SJCRH30 (cell line): ENCODE results near the gene ATPAF2. TPM values are rescaled to one million over a fixed set of nuclear protein-coding genes. Genes with fewer than 3 reads are reported as not detected.

Source experiments
- DNase-seq, 2 experiments: peaks; one replicate each; pipeline ENCODE4 v3.0.0-alpha.2; 2015 to 2020
- H3K27ac ChIP-seq: fragments of 250-450 bp; sonication (Bioruptor Pico); 2 replicates; pipeline ENCODE4 v1.5.1; 2020; ENCODE audit warnings: mild to moderate bottlenecking, moderate library complexity
- H3K27me3 ChIP-seq: fragments of 250-450 bp; sonication (Bioruptor Pico); 2 replicates; pipeline ENCODE4 v1.5.1; 2020; ENCODE audit warnings: mild to moderate bottlenecking, moderate library complexity
- H3K36me3 ChIP-seq: fragments of 250-450 bp; sonication (Bioruptor Pico); 2 replicates; pipeline ENCODE4 v1.5.1; 2020; ENCODE audit warnings: mild to moderate bottlenecking, moderate library complexity
- H3K4me1 ChIP-seq: fragments of 250-450 bp; sonication (Bioruptor Pico); 2 replicates; pipeline ENCODE4 v1.5.1; 2020; ENCODE audit warnings: mild to moderate bottlenecking, moderate library complexity
- H3K4me3 ChIP-seq: fragments of 250-450 bp; sonication (Bioruptor Pico); 2 replicates; pipeline ENCODE4 v1.5.1; 2020; ENCODE audit warnings: mild to moderate bottlenecking, moderate library complexity
- H3K9me3 ChIP-seq: fragments of 250-450 bp; sonication (Bioruptor Pico); replicated peaks from 2 replicates; pipeline ENCODE4 v1.5.1; 2020; ENCODE audit warnings: mild to moderate bottlenecking, moderate library complexity
- total RNA-seq: library from RNA; depleted of rRNA; stranded (reverse); fragments of >200 nt; shearing (Covaris generic); gene quantifications from 2 replicates; pipeline ENCODE4 v1.2.3, GENCODE V29; 2014

Gene ATPAF2
- total RNA-seq, 1 experiment from 2014 or later: 58.3 TPM

- no peak overlapping the region for H3K27ac ChIP-seq
- H3K4me1 ChIP-seq: no peaks in the 10 kb centered on the region
- no peaks in the 10 kb centered on the region for H3K9me3 ChIP-seq
- H3K27me3 ChIP-seq: no peaks in the 10 kb centered on the region
- no peak for DNase-seq
- peaks cover 65% of the 10 kb centered on the region for H3K36me3 ChIP-seq
- H3K4me3 ChIP-seq: no peak overlapping the region
Observed at GRCh38 chr17:18055597-18055996, 16.6 kb upstream of the ATPAF2 start.

DNA sequence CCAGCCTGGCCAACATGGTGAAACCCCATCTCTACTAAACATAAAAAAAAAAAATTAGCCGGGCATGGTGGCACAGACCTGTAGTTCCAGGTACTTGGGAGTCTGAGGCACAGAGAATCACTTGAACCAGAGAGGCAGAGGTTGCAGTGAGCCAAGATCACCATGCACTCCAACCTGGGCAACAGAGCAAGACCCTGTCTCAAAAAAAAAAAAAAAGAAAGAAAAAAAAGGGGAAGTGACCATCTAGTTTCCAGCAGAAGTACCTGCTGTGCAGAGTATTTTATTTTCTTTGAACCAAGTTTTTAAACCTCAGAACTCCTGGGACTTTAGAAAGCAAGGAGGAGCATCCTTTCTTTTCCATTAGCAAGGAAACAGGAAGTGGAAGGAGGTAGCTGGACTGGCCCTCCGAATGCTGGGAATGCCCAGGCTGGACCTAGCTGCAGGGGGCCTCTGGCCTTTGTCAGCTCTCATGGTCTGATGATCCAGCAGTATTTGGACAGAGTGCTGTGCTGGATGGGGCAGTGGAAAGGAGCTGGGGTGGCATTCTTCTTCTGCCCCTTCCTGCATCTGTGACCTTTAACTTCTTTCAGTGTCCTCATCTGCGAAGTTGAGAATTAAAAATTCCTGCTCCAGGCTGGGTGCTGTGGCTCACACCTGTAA is 6.9 kb upstream of the ATPAF2 start:
- Histone ChIP-seq H3K36me3 (peaks cover 14% of the 10 kb centered on the region), H3K9me3 (no peaks in the 10 kb centered on the region), H3K27ac (no peak overlapping the region), H3K4me1 (peaks cover under 1% of the 10 kb centered on the region; the same call in 1 of the 2 replicates), H3K4me3 (no peak overlapping the region), H3K27me3 (no peaks in the 10 kb centered on the region)
- DNase-seq: no peak

GRCh38 chr17:18044609-18045008 is 5.6 kb upstream of the ATPAF2 start:
- Histone ChIP-seq H3K4me1 (peaks cover 7% of the 10 kb centered on the region; the same call in 1 of the 2 replicates), H3K36me3 (peaks cover 14% of the 10 kb centered on the region)
- DNase-seq: no peak

DNA sequence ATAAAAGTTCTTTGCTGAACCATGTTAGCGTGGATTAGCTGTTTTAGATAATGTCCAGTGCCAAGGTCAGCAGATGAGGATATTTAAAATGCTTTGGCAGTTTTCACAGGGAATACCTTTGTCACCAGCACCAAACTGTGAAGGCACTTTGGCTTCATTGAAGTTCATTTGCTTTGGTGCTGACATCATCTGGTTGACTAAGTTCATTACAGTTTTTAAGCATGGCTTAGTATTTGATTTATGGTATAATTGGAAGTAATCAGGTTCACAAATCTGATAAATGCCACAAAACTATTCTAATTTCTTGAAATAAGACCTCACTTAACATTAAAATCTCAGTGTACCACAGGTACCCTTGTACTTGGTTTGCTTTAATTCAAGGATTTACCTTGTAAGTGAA is 4.5 kb upstream of the ATPAF2 start:
- Histone ChIP-seq H3K27me3 (no peaks in the 10 kb centered on the region), H3K4me3 (no peak overlapping the region), H3K9me3 (no peaks in the 10 kb centered on the region), H3K36me3 (peaks cover 14% of the 10 kb centered on the region), H3K27ac (no peak overlapping the region), H3K4me1 (peaks cover 7% of the 10 kb centered on the region; the same call in 1 of the 2 replicates)
- no peak for DNase-seq

More at GRCh38 chr17:18044609-18045008, 5.6 kb upstream of the ATPAF2 start:
- H3K27ac ChIP-seq: no peak overlapping the region
- no peaks in the 10 kb centered on the region for H3K9me3 ChIP-seq
- H3K4me3 ChIP-seq: no peak overlapping the region
- H3K27me3 ChIP-seq: no peaks in the 10 kb centered on the region

DNA sequence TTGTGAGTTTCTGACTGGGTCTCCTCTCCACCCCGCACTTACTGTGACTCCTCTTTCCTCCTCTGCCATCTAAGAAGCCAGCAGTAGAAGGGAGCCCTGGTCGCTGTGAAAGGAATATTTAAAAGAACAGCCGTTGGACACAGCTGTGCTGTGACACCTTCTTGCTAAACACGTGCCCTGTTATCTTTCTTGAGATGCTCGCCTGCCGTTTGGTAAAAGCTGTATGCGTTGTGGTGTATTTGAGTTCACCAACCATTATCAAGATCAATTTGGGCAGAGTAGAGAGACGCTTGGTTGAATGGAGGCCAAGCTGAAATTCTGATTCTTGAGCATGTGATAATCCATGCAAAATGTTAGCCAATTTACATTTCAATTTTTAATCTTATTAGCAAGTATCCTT is 4.0 kb upstream of the ATPAF2 start:
- Histone ChIP-seq H3K4me1 (peaks cover 9% of the 10 kb centered on the region; the same call in 1 of the 2 replicates), H3K9me3 (no peaks in the 10 kb centered on the region), H3K4me3 (no peak overlapping the region), H3K36me3 (peaks cover 14% of the 10 kb centered on the region), H3K27ac (no peak overlapping the region), H3K27me3 (no peaks in the 10 kb centered on the region)
- DNase-seq: no peak

GRCh38 chr17:18041776-18042175 is 2.8 kb upstream of the ATPAF2 start:
- peaks cover 3% of the 10 kb centered on the region for H3K36me3 ChIP-seq
- H3K9me3 ChIP-seq: no peaks in the 10 kb centered on the region
- no peak overlapping the region for H3K27ac ChIP-seq
- peaks cover 12% of the 10 kb centered on the region; the same call in 1 of the 2 replicates for H3K4me1 ChIP-seq
- no peaks in the 10 kb centered on the region for H3K27me3 ChIP-seq
- no peak overlapping the region for H3K4me3 ChIP-seq
- DNase-seq: no peak

DNA sequence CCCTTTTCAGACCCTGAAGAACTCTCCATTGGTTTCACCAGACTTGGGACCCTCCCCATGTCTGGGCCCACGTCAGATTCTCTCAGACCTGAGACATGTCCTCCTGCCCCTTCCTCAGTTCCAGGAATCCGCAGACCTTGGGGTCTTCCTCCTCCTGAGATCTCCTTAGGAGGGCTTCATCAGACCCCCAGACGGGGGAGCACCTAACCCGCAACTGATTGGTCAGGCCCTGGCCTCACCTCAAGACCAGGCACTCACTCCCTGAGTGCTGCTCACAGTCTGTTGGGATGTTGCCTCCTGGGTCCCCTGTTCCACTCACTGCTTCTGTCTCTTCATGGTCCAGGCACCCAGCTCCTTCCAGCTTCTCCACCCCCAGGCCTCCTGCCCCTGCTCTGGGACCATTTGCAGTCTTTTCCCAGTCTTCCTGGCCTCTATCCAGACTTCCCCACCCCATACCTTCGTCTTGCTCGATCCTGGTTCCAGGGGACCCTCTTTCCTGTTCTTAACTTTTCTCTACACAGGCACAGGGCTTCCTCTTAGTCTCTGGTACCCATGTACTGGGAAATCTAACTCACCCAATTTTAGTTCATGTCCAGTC is 1.4 kb upstream of the ATPAF2 start:
- H3K4me1 ChIP-seq: peaks cover 12% of the 10 kb centered on the region; the same call in 1 of the 2 replicates
- peaks cover 3% of the 10 kb centered on the region for H3K36me3 ChIP-seq
- H3K9me3 ChIP-seq: no peaks in the 10 kb centered on the region
- H3K27ac ChIP-seq: no peak overlapping the region
- H3K27me3 ChIP-seq: no peaks in the 10 kb centered on the region
- H3K4me3 ChIP-seq: peak overlapping the region; percentile 74
- peak in 1 of 2 experiments; percentile 54 for DNase-seq

DNA sequence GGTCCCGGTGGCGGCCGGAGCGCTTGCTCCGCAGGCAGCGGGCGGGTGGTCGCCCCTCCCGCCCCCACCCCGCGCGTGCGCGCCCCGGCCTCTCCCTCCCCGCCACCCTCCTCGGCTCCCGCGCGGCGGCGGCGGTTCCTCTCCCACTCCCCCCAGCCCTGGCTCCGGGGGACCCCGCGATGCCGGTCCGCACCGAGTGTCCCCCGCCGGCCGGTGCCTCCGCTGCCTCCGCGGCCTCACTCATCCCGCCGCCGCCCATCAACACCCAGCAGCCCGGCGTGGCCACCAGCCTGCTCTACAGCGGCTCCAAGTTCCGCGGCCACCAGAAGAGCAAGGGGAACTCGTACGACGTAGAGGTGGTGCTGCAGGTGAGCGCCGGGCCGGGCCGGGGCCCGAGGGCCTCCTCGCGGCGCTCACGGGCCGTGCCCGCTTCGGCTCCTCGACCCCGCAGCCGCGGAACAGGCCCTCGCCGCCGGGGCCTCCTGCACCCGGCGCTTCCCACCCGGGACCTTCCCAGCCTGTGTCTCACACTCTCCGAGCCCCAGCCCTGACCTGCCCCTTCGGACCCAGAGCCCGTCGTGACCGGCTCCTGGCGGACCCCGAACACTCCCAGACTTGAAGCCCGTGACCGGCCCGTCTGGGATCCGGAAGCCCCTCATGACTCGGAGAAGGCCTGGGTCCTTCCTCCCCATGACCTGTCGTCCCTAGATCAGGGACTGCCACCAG is 730 bp upstream of the ATPAF2 start:
- Histone ChIP-seq H3K9me3 (no peaks in the 10 kb centered on the region), H3K4me3 (peak overlapping the region; percentile 74), H3K36me3 (no peaks in the 10 kb centered on the region; the same call in 1 of the 2 replicates), H3K27me3 (no peaks in the 10 kb centered on the region), H3K27ac (no peak overlapping the region; the same call in 1 of the 2 replicates), H3K4me1 (peaks cover 12% of the 10 kb centered on the region)
- peak; percentile 57 to 60 for DNase-seq

DNA sequence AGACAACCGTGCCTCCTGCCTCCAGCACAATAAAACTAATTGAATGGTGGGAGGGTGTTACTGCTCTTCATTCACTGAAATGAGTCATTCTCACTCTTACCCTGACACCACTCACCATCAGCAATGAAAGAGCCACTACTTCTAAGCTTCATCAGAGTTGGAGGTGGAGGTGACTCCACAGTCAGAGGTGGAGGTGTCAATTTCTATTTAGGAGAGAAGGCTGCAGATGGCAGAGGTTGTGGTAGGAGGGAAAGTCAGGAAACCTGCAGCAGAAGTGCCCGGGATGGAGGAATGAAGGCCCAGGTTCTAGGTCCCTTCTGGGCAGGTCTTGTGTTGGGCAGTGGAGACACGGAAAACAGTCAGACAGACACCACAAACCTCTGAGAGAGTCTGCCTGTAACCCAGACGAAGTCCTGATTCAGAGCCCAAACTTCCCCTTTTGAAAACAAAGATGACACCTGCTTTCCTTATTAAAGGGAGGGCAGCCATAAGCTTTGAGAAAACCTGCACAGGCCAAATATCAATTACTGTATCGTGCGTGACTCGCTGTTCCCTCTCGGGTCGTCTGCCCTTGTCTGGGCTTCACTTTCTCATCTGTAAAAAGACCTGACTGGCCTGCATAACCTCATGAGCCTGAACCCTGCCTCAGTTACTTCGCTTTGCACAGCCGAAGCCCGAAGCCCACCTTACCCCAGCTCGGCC is 668 bp downstream of the ATPAF2 start:
- no peaks in the 10 kb centered on the region for H3K27me3 ChIP-seq
- no peak for DNase-seq
- peak overlapping the region; percentile 74 for H3K4me3 ChIP-seq
- peaks cover 15% of the 10 kb centered on the region for H3K4me1 ChIP-seq
- no peaks in the 10 kb centered on the region for H3K9me3 ChIP-seq
- no peaks in the 10 kb centered on the region; the same call in 1 of the 2 replicates for H3K36me3 ChIP-seq
- H3K27ac ChIP-seq: peak overlapping the region; percentile 20; the same call in 1 of the 2 replicates

DNA sequence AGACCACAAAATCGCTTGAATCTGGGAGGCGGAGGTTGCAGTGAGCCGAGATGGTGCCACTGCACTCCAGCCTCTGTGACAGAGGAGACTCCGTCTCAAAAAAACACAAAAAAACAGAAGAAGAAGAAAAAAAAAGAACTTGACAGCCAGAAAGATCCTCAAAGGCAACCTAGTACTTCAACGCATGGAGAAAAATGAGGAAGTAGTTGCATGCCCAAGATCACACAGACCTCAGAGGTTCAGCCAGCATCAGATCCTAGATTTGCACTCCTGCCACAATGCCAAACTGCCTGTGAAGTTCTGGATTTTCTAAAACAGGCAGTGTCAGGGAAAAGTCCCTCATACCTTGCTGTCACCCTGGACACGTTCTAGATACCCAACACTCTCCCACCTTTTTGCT is 1.5 kb downstream of the ATPAF2 start:
- no peak overlapping the region for H3K27ac ChIP-seq

GRCh38 chr17:18035704-18036103 is 3.3 kb downstream of the ATPAF2 start:
- H3K9me3 ChIP-seq: no peaks in the 10 kb centered on the region

More for the DNA sequence above, 1.5 kb downstream of the ATPAF2 start:
- H3K4me3 ChIP-seq: no peak overlapping the region
- peaks cover 15% of the 10 kb centered on the region for H3K4me1 ChIP-seq
- no peaks in the 10 kb centered on the region for H3K9me3 ChIP-seq
- no peak for DNase-seq
- H3K27me3 ChIP-seq: no peaks in the 10 kb centered on the region
- H3K36me3 ChIP-seq: no peaks in the 10 kb centered on the region

DNA sequence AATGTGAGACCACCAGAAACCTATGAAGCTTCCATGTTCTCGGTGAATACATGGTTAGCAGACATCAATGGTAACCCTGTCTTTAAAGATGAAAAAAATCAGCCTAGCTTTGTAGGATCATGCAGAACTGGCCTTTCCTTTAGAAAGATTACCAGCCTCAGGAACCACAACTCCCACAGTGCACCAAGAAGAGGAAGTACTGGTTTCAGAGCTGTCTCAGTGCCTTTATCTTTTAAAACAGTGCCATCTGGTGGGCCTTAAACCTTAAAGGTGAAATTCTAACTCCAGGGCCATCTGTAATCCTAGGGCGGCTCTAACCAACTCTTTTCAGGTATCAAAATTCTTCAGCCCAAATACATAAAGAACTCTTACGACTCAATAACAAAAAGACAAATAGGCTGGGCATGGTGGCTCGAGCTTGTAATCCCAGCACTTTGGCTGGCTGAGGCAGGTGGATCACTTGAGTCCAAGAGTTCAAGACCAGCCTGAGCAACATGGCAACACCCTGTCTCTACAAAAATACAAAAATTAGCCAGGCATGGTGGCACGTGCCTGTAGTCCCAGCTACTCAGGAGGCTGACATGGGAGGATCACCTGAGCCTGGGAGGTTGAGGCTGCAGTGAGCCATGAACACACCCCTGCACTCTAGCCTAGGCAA is 5.4 kb downstream of the ATPAF2 start:
- no peak overlapping the region for H3K27ac ChIP-seq
- peaks cover 9% of the 10 kb centered on the region for H3K4me1 ChIP-seq
- no peaks in the 10 kb centered on the region for H3K27me3 ChIP-seq
- peak; percentile 86 to 98 for DNase-seq
- H3K4me3 ChIP-seq: no peak overlapping the region
- no peaks in the 10 kb centered on the region for H3K36me3 ChIP-seq
- H3K9me3 ChIP-seq: no peaks in the 10 kb centered on the region

More at GRCh38 chr17:18035704-18036103, 3.3 kb downstream of the ATPAF2 start:
- no peak for DNase-seq
- peaks cover 14% of the 10 kb centered on the region for H3K4me1 ChIP-seq
- no peaks in the 10 kb centered on the region for H3K36me3 ChIP-seq
- no peak overlapping the region for H3K4me3 ChIP-seq
- H3K27me3 ChIP-seq: no peaks in the 10 kb centered on the region
- H3K27ac ChIP-seq: no peak overlapping the region

DNA sequence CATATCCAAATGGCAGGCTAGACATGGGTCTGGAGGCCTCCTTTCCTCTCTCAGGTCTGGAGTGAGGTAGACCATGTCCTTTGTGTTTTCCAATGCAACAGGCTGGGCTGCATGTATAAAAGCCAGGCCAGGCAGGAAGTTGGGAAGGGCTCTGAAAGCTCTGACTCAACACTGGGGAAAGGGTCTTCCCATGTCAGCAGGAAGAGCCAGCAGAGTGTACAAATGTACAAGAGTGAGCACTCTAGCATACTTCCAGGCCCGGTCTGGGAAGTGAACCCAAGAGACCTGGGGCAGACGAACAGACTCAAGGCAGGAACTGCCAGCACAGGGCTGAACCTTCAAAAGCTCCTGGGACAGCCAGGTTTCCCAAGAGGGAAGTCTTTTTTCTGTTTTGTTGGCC is 7.0 kb downstream of the ATPAF2 start:
- Histone ChIP-seq H3K4me1 (peaks cover 4% of the 10 kb centered on the region; the same call in 1 of the 2 replicates), H3K36me3 (no peaks in the 10 kb centered on the region), H3K27me3 (no peaks in the 10 kb centered on the region), H3K4me3 (no peak overlapping the region), H3K9me3 (no peaks in the 10 kb centered on the region), H3K27ac (no peak overlapping the region)
- no peak for DNase-seq

DNA sequence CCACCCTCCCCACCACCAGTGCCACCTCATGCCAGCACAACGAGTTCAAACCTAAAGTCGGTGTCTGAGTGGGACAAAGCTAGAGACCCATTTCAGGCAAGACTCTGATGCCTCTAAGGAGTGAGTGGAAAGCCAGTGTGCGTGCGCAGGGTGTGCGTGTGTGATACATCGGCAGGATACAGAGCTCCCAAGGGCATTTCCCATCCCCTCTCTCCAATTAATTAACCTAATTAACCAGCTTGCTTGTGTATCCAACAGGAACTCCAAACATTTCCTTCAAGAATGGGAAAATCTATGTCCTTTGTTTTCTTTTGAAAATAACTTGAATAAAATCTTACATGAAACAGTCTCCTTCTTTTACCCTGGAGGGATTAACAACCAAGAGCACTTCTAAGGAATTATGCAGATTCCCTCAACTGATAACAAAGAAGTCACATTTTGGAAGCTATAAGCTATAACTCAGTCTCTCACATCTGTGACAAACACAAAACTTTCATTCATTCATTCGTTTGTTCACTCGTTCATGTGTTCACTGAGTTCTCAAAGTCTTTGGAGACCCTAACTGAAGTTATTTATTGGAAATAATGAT is 9.9 kb downstream of the ATPAF2 start:
- Histone ChIP-seq H3K4me3 (no peak overlapping the region), H3K4me1 (no peaks in the 10 kb centered on the region), H3K36me3 (no peaks in the 10 kb centered on the region), H3K27me3 (no peaks in the 10 kb centered on the region), H3K9me3 (no peaks in the 10 kb centered on the region), H3K27ac (no peak overlapping the region)
- no peak for DNase-seq
